GM13977 (cell line): ENCODE data around the gene DDX49.
"Not testable (repeated sequence)": the region's sequence is repeated elsewhere in the genome, so short reads cannot be mapped to it uniquely, and the experiment has no call there.

Source experiments
- DNase-seq: peaks from one replicate; pipeline ENCODE4 v3.0.0; 2012; ENCODE audit warnings: low spot score
- in situ Hi-C: fragments of 300-500 bp; cut with MboI; formaldehyde crosslinking; loops from one replicate; pipeline ENCODE4 v1.12.0; 2022; ENCODE audit warnings: low sequenced_read_pairs, low pct_unique_long_range_greater_than_20kb, mixed read lengths, inconsistent platforms; ENCODE audit not compliant: unreplicated experiment
- TF ChIP-seq, protein P1 (sequence below): IDR thresholded peaks from 2 replicates; pipeline ENCODE4 v1.5.1; 2012; ENCODE audit warnings: mild to moderate bottlenecking, control low read depth; ENCODE audit not compliant: insufficient read depth; ENCODE audit errors: extremely low read depth, missing control alignments

DDX49 gene

GRCh38 chr19:18951721-18952281 is 32.3 kb downstream of the DDX49 start:
- DNase-seq, result no peak
- TF ChIP-seq, protein P1, sequence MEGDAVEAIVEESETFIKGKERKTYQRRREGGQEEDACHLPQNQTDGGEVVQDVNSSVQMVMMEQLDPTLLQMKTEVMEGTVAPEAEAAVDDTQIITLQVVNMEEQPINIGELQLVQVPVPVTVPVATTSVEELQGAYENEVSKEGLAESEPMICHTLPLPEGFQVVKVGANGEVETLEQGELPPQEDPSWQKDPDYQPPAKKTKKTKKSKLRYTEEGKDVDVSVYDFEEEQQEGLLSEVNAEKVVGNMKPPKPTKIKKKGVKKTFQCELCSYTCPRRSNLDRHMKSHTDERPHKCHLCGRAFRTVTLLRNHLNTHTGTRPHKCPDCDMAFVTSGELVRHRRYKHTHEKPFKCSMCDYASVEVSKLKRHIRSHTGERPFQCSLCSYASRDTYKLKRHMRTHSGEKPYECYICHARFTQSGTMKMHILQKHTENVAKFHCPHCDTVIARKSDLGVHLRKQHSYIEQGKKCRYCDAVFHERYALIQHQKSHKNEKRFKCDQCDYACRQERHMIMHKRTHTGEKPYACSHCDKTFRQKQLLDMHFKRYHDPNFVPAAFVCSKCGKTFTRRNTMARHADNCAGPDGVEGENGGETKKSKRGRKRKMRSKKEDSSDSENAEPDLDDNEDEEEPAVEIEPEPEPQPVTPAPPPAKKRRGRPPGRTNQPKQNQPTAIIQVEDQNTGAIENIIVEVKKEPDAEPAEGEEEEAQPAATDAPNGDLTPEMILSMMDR, result no peak
- in situ Hi-C loops, result no loop called here

DNA sequence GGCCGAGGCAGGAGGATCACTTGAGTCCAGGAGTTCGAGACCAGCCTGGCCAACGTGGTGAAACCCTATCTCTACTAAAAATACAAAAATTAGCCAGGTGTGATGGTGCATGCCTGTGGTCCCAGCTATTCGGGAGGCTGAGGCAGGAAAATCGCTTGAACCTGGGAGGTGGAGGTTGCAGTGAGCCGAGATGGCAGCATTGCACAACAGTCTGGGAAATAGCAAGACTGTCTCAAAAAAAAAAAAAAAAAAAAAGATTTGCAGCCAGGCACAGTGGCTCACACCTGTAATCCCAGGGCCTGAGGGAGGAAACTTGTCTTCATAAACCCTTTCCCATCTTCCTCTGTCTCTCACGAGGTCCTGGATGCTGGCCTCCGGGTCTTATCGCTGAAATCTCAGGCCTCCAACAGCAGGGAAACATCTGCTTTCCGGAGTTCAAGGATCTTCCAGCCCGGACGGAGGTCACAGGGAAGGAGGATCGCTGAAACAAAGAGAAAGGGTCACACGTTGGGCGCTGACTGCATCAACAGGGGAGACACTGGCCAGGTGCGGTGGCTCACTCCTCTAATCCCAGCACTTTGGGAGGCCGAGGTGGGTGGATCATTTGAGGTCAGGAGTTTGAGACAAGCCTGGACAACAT is 33.0 kb downstream of the DDX49 start:
- DNase-seq, in situ Hi-C loops: not testable (repeated sequence)

DNA sequence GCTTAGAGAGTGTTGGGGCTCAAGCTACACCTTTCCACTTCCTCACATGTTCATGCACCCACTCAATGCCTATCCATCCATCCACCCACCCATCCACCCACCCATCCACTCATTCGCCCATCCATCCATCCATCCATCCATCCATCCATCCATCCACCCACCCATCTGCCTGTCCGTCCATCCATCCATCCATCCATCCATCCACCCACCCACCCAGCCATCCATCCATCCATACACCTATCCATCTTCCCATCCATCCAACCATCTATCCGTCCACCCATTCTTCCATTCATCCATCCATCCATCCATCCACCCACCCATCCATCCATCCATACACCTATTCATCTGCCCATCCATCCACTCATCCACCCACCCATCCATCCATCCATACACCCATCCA is 34.6 kb downstream of the DDX49 start:
- TF ChIP-seq, protein P1, result no peak
- no peak for DNase-seq
- in situ Hi-C loops, result no loop called here

DNA sequence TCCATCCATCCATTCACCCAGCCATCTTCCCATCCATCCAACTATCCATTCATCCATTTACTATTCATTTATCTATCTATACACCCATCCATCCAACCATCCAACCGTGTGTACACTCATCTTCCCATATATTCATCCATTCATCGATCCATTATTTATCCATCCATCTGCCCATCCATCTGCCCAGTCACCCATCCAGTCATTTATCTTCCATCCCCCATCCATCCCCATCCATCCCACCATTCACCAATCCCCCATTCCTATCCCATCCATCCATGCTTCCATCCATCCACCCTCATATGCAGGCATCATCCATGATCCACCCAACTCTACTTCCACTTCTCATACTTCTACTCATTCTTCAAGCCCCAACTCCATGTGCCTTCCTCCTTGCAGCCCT is 35.5 kb downstream of the DDX49 start:
- in situ Hi-C loops, result no loop called here
- TF ChIP-seq, protein P1, result no peak

GRCh38 chr19:18960370-18960769 is 40.9 kb downstream of the DDX49 start:
- DNase-seq, result no peak
- in situ Hi-C loops, result no loop called here
- TF ChIP-seq, protein P1, result no peak

More for the DNA sequence above, 35.5 kb downstream of the DDX49 start:
- no peak for DNase-seq

GRCh38 chr19:18961767-18962620 is 42.5 kb downstream of the DDX49 start:
- TF ChIP-seq, protein P1, result no peak
- DNase-seq, result no peak
- in situ Hi-C loops, result no loop called here

DNA sequence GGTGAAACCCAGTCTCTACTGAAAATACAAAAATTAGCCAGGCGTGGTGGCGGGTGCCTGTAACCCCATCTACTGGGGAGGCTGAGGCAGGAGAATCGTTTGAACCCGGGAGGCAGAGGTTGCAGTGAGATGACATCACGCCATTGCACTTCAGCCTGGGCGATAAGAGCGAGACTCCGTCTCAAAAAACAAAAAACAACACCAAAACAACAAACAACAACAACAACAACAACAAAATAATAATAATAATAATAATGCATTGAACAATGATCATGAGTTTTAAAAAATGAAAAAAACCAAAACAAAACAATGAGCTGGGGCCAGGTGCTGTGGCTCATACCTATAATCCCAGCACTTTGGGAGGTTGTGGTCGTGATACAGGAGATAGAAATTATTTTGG is 44.6 kb downstream of the DDX49 start:
- in situ Hi-C loops, result no loop called here
- TF ChIP-seq, protein P1, result no peak
- DNase-seq, result no peak
